SJCRH30 (cell line): ENCODE results near the gene GAB3. TPM values are rescaled to one million over a fixed set of nuclear protein-coding genes. Genes with fewer than 3 reads are reported as not detected.

Source experiments
- DNase-seq, 2 experiments: peaks; one replicate each; pipeline ENCODE4 v3.0.0-alpha.2; 2015 to 2020
- H3K27ac ChIP-seq: fragments of 250-450 bp; sonication (Bioruptor Pico); 2 replicates; pipeline ENCODE4 v1.5.1; 2020; ENCODE audit warnings: mild to moderate bottlenecking, moderate library complexity
- H3K27me3 ChIP-seq: fragments of 250-450 bp; sonication (Bioruptor Pico); 2 replicates; pipeline ENCODE4 v1.5.1; 2020; ENCODE audit warnings: mild to moderate bottlenecking, moderate library complexity
- H3K36me3 ChIP-seq: fragments of 250-450 bp; sonication (Bioruptor Pico); 2 replicates; pipeline ENCODE4 v1.5.1; 2020; ENCODE audit warnings: mild to moderate bottlenecking, moderate library complexity
- H3K4me1 ChIP-seq: fragments of 250-450 bp; sonication (Bioruptor Pico); 2 replicates; pipeline ENCODE4 v1.5.1; 2020; ENCODE audit warnings: mild to moderate bottlenecking, moderate library complexity
- H3K4me3 ChIP-seq: fragments of 250-450 bp; sonication (Bioruptor Pico); 2 replicates; pipeline ENCODE4 v1.5.1; 2020; ENCODE audit warnings: mild to moderate bottlenecking, moderate library complexity
- H3K9me3 ChIP-seq: fragments of 250-450 bp; sonication (Bioruptor Pico); replicated peaks from 2 replicates; pipeline ENCODE4 v1.5.1; 2020; ENCODE audit warnings: mild to moderate bottlenecking, moderate library complexity
- total RNA-seq: library from RNA; depleted of rRNA; stranded (reverse); fragments of >200 nt; shearing (Covaris generic); gene quantifications from 2 replicates; pipeline ENCODE4 v1.2.3, GENCODE V29; 2014

Gene GAB3
- total RNA-seq, 1 experiment from 2014 or later = not detected

GRCh38 chrX:154775419-154776349 lies 24.8 kb upstream of the GAB3 start:
- Histone ChIP-seq H3K27ac (no peak overlapping the region), H3K36me3 (peaks cover 38% of the 10 kb centered on the region), H3K4me1 (no peaks in the 10 kb centered on the region), H3K4me3 (no peak overlapping the region), H3K9me3 (no peaks in the 10 kb centered on the region), H3K27me3 (no peaks in the 10 kb centered on the region)
- DNase-seq = no peak

GRCh38 chrX:154774622-154775021 lies 23.7 kb upstream of the GAB3 start:
- H3K36me3 ChIP-seq = peaks cover 43% of the 10 kb centered on the region
- H3K27me3 ChIP-seq = no peaks in the 10 kb centered on the region
- DNase-seq = no peak
- H3K4me3 ChIP-seq = no peak overlapping the region
- H3K27ac ChIP-seq = no peak overlapping the region
- H3K9me3 ChIP-seq = no peaks in the 10 kb centered on the region
- no peaks in the 10 kb centered on the region for H3K4me1 ChIP-seq

GRCh38 chrX:154762537-154763296 lies 11.8 kb upstream of the GAB3 start, which contains the start of gene DKC1:
Gene DKC1, plus strand, starts transcription at chrX:154762864. Its CDS starts 102 bp downstream, at chrX:154762966.
- peak within 1 kb of the TSS; percentile 86 for H3K27ac ChIP-seq
- no peaks in the 10 kb centered on the region for H3K4me1 ChIP-seq
- peaks cover 23% of the 10 kb centered on the region for H3K36me3 ChIP-seq
- no peaks in the 10 kb centered on the region for H3K9me3 ChIP-seq
- no peaks in the 10 kb centered on the region for H3K27me3 ChIP-seq
- DNase-seq = peak; percentile 95
- H3K4me3 ChIP-seq = peak within 1 kb of the TSS; percentile 90

GRCh38 chrX:154761977-154762536 lies 11.2 kb upstream of the GAB3 start:
- Histone ChIP-seq H3K4me3 (peak overlapping the region; percentile 90), H3K9me3 (no peaks in the 10 kb centered on the region), H3K27me3 (no peaks in the 10 kb centered on the region), H3K36me3 (peaks cover 17% of the 10 kb centered on the region), H3K27ac (peak overlapping the region; percentile 86), H3K4me1 (no peaks in the 10 kb centered on the region)
- DNase-seq = peak in 1 of 2 experiments; percentile 20

- DNase-seq = no peak
- Histone ChIP-seq H3K4me3 (no peak overlapping the region), H3K27ac (no peak overlapping the region), H3K9me3 (no peaks in the 10 kb centered on the region), H3K4me1 (no peaks in the 10 kb centered on the region), H3K36me3 (no peaks in the 10 kb centered on the region), H3K27me3 (no peaks in the 10 kb centered on the region)
Observed at GRCh38 chrX:154758696-154759095, 7.8 kb upstream of the GAB3 start.

- no peak overlapping the region for H3K27ac ChIP-seq
- H3K27me3 ChIP-seq = no peaks in the 10 kb centered on the region
- H3K9me3 ChIP-seq = no peaks in the 10 kb centered on the region
- H3K4me3 ChIP-seq = no peak overlapping the region
- no peak for DNase-seq
- H3K4me1 ChIP-seq = no peaks in the 10 kb centered on the region
- no peaks in the 10 kb centered on the region for H3K36me3 ChIP-seq
Observed at GRCh38 chrX:154751669-154752271, 893 bp upstream of the GAB3 start.

GRCh38 chrX:154751203-154751668 lies 359 bp upstream of the GAB3 start:
- DNase-seq = no peak
- H3K4me3 ChIP-seq = no peak overlapping the region
- no peaks in the 10 kb centered on the region for H3K9me3 ChIP-seq
- no peaks in the 10 kb centered on the region for H3K4me1 ChIP-seq
- no peak overlapping the region for H3K27ac ChIP-seq
- no peaks in the 10 kb centered on the region for H3K27me3 ChIP-seq
- no peaks in the 10 kb centered on the region for H3K36me3 ChIP-seq

- no peaks in the 10 kb centered on the region for H3K27me3 ChIP-seq
- no peaks in the 10 kb centered on the region for H3K4me1 ChIP-seq
- H3K9me3 ChIP-seq = no peaks in the 10 kb centered on the region
- H3K36me3 ChIP-seq = no peaks in the 10 kb centered on the region
- no peak for DNase-seq
- H3K4me3 ChIP-seq = no peak overlapping the region
- H3K27ac ChIP-seq = no peak overlapping the region
Observed at GRCh38 chrX:154749856-154750255, 1.0 kb downstream of the GAB3 start.

- Histone ChIP-seq H3K27ac (no peak overlapping the region), H3K9me3 (no peaks in the 10 kb centered on the region), H3K4me1 (no peaks in the 10 kb centered on the region), H3K27me3 (no peaks in the 10 kb centered on the region), H3K4me3 (no peak overlapping the region), H3K36me3 (no peaks in the 10 kb centered on the region)
- DNase-seq = peak; percentile 18 to 72
Observed at GRCh38 chrX:154748712-154749339, 2.1 kb downstream of the GAB3 start.

GRCh38 chrX:154742613-154743012 lies 8.3 kb downstream of the GAB3 start:
- no peak for DNase-seq
- no peak overlapping the region for H3K4me3 ChIP-seq
- no peaks in the 10 kb centered on the region for H3K36me3 ChIP-seq
- no peak overlapping the region for H3K27ac ChIP-seq
- H3K9me3 ChIP-seq = no peaks in the 10 kb centered on the region
- no peaks in the 10 kb centered on the region for H3K27me3 ChIP-seq
- peaks cover 3% of the 10 kb centered on the region; the same call in 1 of the 2 replicates for H3K4me1 ChIP-seq

- H3K27me3 ChIP-seq = no peaks in the 10 kb centered on the region
- no peak overlapping the region for H3K27ac ChIP-seq
- peaks cover 3% of the 10 kb centered on the region; the same call in 1 of the 2 replicates for H3K4me1 ChIP-seq
- H3K9me3 ChIP-seq = no peaks in the 10 kb centered on the region
- no peaks in the 10 kb centered on the region for H3K36me3 ChIP-seq
- DNase-seq = no peak
- no peak overlapping the region for H3K4me3 ChIP-seq
Observed at GRCh38 chrX:154739952-154740465, 10.9 kb downstream of the GAB3 start.

GRCh38 chrX:154738011-154738738 lies 12.7 kb downstream of the GAB3 start:
- no peak overlapping the region for H3K27ac ChIP-seq
- H3K4me1 ChIP-seq = peaks cover 3% of the 10 kb centered on the region; the same call in 1 of the 2 replicates

GRCh38 chrX:154737136-154737535 lies 13.7 kb downstream of the GAB3 start:
- Histone ChIP-seq H3K27ac (no peak overlapping the region), H3K27me3 (no peaks in the 10 kb centered on the region), H3K9me3 (no peaks in the 10 kb centered on the region), H3K4me1 (peaks cover 3% of the 10 kb centered on the region; the same call in 1 of the 2 replicates), H3K36me3 (no peaks in the 10 kb centered on the region), H3K4me3 (no peak overlapping the region)
- no peak for DNase-seq

More at GRCh38 chrX:154738011-154738738, 12.7 kb downstream of the GAB3 start:
- Histone ChIP-seq H3K36me3 (no peaks in the 10 kb centered on the region), H3K27me3 (no peaks in the 10 kb centered on the region), H3K4me3 (no peak overlapping the region), H3K9me3 (no peaks in the 10 kb centered on the region)
- DNase-seq = no peak
